Activated T-cell treated with anti-CD3 and anti-CD28 coated beads, Interleukin-2, amount 50 U/mL, for 72 hours (primary cell): Measurements from ENCODE around the gene CARD11. TPM values are rescaled to one million over a fixed set of nuclear protein-coding genes. Genes with fewer than 3 reads are reported as not detected.
"Not testable (repeated sequence)": the region's sequence is repeated elsewhere in the genome, so short reads cannot be mapped to it uniquely, and the experiment has no call there.

ENCODE experiments used
- ATAC-seq, 2 donors: fragments of 150-1000 bp; cut with Tn5 transposase; replicated peaks in 1 of 2; 2 replicates each; pipeline ENCODE4 v1.10.0; 2021; ENCODE audit warnings: moderate library complexity in 2 of 2, mild to moderate bottlenecking in 1 of 2
- DNase-seq, 2 donors: peaks; one replicate each; pipeline ENCODE4 v3.0.0; 2021 to 2022; ENCODE audit warnings: mixed read lengths in 1 of 2
- H3K27ac Mint-ChIP-seq: one replicate; pipeline ENCODE4 v1.8.0; 2022; ENCODE audit warnings: mild to moderate bottlenecking, moderate library complexity, mixed read lengths
- H3K27me3 Mint-ChIP-seq: one replicate; pipeline ENCODE4 v1.8.0; 2022; ENCODE audit warnings: low read depth, mixed read lengths
- H3K36me3 Mint-ChIP-seq, 2 donors: one replicate each; pipeline ENCODE4 v1.8.0; 2022; ENCODE audit warnings: mixed read lengths in 2 of 2, mild to moderate bottlenecking in 1 of 2; ENCODE audit not compliant: insufficient read depth in 2 of 2
- H3K4me1 Mint-ChIP-seq: one replicate; pipeline ENCODE4 v1.8.0; 2022; ENCODE audit warnings: low read depth, mixed read lengths
- H3K4me3 Mint-ChIP-seq, 2 donors: one replicate each; pipeline ENCODE4 v1.8.0; 2022; ENCODE audit warnings: mild to moderate bottlenecking in 2 of 2, mixed read lengths in 2 of 2, moderate library complexity in 2 of 2
- H3K9me3 Mint-ChIP-seq, 2 donors: one replicate each; pipeline ENCODE4 v1.8.0; 2022; ENCODE audit warnings: mixed read lengths in 2 of 2
- total RNA-seq, 2 donors: library from RNA; stranded (reverse); gene quantifications; one replicate each; pipeline ENCODE4 v1.2.3, GENCODE V29; 2022

The CARD11 gene
- total RNA-seq, 2 donors from 2014 or later = 101 to 114 TPM

DNA sequence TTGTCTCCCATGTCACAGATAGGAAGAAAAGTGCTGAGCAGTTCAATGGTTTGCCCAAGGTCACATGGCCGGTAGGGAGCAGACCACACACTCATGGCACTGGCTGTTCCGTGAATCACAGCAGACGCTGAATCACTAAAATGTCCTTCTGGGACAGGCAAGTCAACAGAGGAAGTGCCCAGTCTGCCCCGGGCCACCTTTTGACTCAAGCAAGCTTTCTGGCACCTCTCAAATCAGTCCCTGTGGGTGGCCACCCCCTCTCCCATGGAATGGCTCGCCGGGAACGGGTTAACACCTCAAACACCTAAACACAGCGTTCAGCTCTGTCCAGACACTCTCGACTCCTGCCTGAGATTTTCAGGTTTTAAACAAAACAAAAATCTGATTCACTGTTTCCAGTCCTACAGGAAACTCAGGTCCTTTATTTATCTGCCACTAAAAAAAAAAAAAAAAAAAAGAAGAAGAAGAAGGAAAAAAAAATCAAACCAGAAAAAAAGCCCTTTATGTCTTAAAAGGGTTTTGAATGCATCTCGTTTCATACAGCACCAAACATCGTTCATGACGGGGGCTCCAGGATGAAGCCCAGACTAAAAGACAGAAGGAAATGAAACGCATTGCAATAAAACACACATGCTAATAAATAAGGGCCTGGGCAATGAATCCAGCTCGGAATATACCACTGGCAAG is 15.5 kb downstream of the CARD11 start:
- H3K27me3 Mint-ChIP-seq = no peaks in the 10 kb centered on the region
- peak overlapping the region; percentile 67 to 94 for H3K4me3 Mint-ChIP-seq
- H3K9me3 Mint-ChIP-seq = peaks cover 0 to 3% of the 10 kb centered on the region in 2 donors
- peaks cover 16 to 33% of the 10 kb centered on the region in 2 donors for H3K36me3 Mint-ChIP-seq
- H3K27ac Mint-ChIP-seq = peak overlapping the region; percentile 100
- H3K4me1 Mint-ChIP-seq = peaks cover 46% of the 10 kb centered on the region
- peak; percentile 93 to 97 for ATAC-seq
- DNase-seq = peak; percentile 61 to 64

DNA sequence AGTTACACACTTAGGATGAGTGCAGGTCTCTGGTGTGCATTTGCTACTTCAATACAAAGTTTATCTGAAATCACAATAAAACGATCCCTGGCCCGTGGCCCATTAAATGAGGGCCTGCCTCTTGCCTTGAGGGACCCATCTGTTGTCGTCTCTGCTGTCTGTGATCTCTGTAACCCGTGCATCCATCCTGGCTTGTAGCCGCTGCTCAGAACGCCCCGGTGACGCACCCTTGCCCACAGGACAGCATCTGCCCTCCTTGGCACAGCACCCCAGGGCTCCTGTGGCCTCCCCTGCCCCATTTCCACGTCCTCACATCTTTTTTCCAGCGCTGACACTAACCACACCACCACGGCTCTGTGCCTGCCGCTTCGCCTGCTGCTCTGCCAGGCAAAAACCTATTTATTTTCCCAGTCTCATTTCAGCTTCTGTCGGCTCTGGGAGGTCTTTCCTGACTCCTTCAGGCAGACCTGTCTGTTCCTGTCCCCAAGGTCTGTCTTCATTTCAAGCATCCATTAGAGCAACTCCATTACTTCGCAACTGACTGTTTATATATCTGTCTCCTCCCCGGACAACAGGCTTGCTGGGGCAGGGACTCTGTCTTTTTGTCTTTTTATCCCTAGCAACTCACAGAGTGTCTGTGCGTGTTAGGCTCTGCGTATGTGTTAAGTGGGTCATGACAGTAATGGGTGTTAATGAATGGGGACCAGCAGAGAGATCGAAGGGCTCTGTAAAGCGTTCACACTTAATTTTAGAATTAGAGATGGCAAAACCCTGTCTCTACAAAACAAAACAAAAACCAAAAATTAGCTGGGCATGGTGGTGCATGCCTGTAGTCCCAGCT is 16.4 kb downstream of the CARD11 start:
- H3K9me3 Mint-ChIP-seq = peaks cover 0 to 4% of the 10 kb centered on the region in 2 donors
- peak overlapping the region; percentile 67 to 94 for H3K4me3 Mint-ChIP-seq

DNA sequence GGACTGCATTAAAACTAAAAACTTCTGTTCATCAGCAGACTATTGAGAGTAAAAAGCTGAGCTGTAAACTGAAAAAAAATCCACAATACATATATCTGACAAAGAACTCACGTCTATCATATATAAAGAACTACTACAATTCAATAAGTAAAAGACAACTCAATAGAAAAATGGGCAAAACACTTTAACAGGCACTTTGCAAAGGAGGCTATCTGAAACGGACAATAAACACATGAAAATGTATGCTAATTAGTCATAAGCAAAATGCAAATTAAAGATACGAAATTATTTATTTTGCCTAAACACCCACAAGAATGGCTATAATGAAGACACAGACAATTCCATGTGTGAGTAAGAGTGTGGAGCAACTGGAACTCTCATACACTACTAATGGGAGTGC is 18.1 kb downstream of the CARD11 start:
- Mint-ChIP-seq H3K4me1 (peaks cover 35% of the 10 kb centered on the region), H3K36me3 (peaks cover 29 to 42% of the 10 kb centered on the region in 2 donors), H3K27ac (peak overlapping the region; percentile 79), H3K9me3 (peaks cover 9 to 14% of the 10 kb centered on the region in 2 donors), H3K4me3 (no peak overlapping the region), H3K27me3 (no peaks in the 10 kb centered on the region)
- DNase-seq (no peak), ATAC-seq (no peak)

More for the DNA sequence above, 16.4 kb downstream of the CARD11 start:
- peaks cover 20 to 37% of the 10 kb centered on the region in 2 donors for H3K36me3 Mint-ChIP-seq
- peak overlapping the region; percentile 100 for H3K27ac Mint-ChIP-seq
- peaks cover 38% of the 10 kb centered on the region for H3K4me1 Mint-ChIP-seq
- ATAC-seq = no peak
- no peaks in the 10 kb centered on the region for H3K27me3 Mint-ChIP-seq
- no peak for DNase-seq

DNA sequence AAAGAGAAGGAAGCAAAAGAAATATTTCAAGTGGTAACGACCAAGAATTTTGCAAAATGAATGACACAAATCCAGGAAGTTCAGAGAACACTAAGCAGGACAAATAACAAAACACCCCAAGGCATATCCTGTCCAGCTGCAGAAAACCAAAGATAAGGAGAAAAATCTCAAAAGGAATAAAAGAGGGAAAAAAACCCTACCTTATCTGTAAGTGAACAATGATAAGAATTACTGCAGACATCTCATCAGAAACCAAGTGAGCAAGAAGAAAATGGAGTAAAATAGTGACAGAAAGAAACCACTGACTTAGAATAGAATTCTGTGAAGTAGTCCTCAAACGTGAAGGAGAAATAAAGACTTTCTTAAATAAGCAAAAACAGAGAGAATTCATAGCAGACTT is 21.8 kb downstream of the CARD11 start:
- peaks cover 12% of the 10 kb centered on the region for H3K4me1 Mint-ChIP-seq
- peak overlapping the region; percentile 47 for H3K27ac Mint-ChIP-seq
- H3K9me3 Mint-ChIP-seq = peaks cover 16 to 23% of the 10 kb centered on the region in 2 donors
- no peaks in the 10 kb centered on the region for H3K27me3 Mint-ChIP-seq
- no peak for ATAC-seq
- no peak overlapping the region for H3K4me3 Mint-ChIP-seq
- peaks cover 33 to 58% of the 10 kb centered on the region in 2 donors for H3K36me3 Mint-ChIP-seq
- DNase-seq = no peak

DNA sequence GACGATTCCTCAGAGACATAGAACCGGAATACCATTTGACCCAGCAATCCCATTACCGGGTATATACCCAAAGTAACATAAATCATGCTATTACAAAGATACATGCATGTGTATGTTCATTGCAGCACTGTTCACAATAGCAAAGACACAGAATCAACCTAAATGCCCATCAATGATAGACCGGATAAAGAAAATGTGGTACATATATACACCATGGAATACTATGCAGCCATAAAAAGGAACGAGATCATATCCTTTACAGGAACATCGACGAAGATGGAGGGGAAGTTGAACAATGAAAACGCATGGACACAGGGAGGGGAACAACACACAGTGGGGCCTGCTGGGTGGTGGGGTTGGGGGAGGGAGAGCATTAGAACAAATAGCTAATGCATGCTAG is 22.4 kb downstream of the CARD11 start:
- Mint-ChIP-seq H3K36me3 (peaks cover 32 to 57% of the 10 kb centered on the region in 2 donors), H3K9me3 (peaks cover 16 to 23% of the 10 kb centered on the region in 2 donors), H3K4me1 (peaks cover 12% of the 10 kb centered on the region)
- not testable (repeated sequence) for DNase-seq, H3K4me3 Mint-ChIP-seq, ATAC-seq, H3K27ac Mint-ChIP-seq, H3K27me3 Mint-ChIP-seq

DNA sequence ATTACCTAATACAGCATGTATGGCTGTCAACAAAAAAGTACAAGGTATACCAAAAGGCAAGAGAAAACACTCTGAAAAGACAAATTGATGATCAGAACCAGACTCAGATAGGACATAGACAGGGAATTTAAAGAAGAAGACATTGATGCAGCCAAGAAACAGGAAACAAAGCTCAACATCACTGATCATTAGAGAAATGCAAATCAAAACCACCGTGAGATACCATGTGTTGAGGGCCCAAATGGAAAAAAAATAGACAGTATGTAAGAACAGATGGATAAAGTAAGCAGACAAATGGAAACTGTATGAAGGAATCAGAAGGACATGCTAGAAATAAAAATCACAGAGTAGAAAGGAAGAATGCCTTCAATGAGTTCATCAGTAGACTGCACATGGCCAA is 23.3 kb downstream of the CARD11 start:
- peak overlapping the region; percentile 5 for H3K27ac Mint-ChIP-seq
- H3K9me3 Mint-ChIP-seq = peaks cover 16 to 23% of the 10 kb centered on the region in 2 donors
- H3K4me3 Mint-ChIP-seq = peak overlapping the region in 1 of 2 donors; percentile 2
- ATAC-seq (no peak), DNase-seq (no peak)
- peaks cover 32 to 52% of the 10 kb centered on the region in 2 donors for H3K36me3 Mint-ChIP-seq
- peaks cover 12% of the 10 kb centered on the region for H3K4me1 Mint-ChIP-seq
- H3K27me3 Mint-ChIP-seq = no peaks in the 10 kb centered on the region

DNA sequence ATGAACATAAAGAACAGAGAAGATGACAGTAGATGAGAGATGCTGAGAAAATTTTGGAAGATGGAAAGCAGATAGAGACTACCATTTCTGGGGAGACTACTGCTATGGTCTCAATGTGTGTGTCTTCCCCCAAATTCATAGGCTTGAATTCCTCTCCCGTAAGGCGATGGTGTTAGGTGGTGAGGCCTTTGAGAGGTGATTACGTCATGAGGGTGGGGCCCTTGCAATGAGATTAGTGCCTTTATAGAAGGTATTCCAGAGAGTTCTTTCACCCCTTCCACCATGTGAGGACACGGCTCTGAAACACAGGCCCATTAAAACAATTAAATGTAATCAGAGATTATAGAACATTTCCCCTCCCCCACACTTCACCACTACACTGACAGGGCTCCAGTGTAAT is 23.9 kb downstream of the CARD11 start:
- H3K9me3 Mint-ChIP-seq = peaks cover 16 to 21% of the 10 kb centered on the region in 2 donors
- DNase-seq = no peak
- H3K36me3 Mint-ChIP-seq = peaks cover 32 to 54% of the 10 kb centered on the region in 2 donors
- no peak overlapping the region for H3K4me3 Mint-ChIP-seq
- H3K27ac Mint-ChIP-seq = no peak overlapping the region
- no peak for ATAC-seq
- no peaks in the 10 kb centered on the region for H3K27me3 Mint-ChIP-seq
- H3K4me1 Mint-ChIP-seq = peaks cover 12% of the 10 kb centered on the region

DNA sequence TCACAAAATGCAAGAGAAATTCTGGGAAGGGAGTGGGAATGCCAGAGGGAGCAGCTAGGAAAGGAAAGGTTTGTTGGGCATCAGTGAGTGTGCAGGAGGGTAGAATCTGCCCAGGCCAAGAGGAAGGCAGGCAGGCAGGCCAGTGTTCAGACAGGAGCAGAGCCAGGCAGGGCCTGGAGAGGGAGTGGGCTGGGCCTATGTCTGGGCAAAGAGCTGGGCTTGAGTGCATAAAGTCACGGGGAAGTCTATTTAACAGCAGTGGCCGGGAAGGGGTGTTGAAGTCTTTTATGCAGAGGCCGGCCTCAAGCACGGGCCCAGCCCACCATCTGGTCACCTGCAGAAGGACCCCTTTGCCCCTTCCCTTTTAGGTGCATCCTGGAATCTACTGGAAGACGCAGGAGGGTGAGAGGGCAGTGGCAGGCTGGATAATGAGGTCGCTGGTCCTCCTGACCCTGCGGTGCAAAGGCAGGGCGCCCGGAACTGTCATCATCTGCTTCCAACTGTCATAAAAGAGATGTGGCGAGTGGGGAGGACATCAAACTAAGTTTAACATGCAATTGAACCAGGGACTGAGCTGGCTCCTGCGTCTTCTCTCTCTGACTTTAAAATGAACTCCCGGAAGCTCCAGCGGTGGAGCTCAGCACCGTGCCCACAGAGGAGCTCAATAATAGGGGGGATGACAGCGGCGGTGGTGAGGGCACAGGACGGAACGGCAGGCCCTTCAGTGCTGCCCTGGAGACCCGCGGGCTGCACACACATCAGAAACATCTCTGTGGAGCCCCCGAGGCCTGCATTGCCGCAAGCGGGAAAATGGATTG is 29.5 kb downstream of the CARD11 start:
- no peaks in the 10 kb centered on the region for H3K27me3 Mint-ChIP-seq
- peaks cover 37% of the 10 kb centered on the region for H3K4me1 Mint-ChIP-seq
- H3K36me3 Mint-ChIP-seq = peaks cover 1 to 25% of the 10 kb centered on the region in 2 donors
- no peak overlapping the region for H3K27ac Mint-ChIP-seq
- H3K4me3 Mint-ChIP-seq = no peak overlapping the region
- H3K9me3 Mint-ChIP-seq = no peaks in the 10 kb centered on the region
- DNase-seq (no peak), ATAC-seq (no peak)

DNA sequence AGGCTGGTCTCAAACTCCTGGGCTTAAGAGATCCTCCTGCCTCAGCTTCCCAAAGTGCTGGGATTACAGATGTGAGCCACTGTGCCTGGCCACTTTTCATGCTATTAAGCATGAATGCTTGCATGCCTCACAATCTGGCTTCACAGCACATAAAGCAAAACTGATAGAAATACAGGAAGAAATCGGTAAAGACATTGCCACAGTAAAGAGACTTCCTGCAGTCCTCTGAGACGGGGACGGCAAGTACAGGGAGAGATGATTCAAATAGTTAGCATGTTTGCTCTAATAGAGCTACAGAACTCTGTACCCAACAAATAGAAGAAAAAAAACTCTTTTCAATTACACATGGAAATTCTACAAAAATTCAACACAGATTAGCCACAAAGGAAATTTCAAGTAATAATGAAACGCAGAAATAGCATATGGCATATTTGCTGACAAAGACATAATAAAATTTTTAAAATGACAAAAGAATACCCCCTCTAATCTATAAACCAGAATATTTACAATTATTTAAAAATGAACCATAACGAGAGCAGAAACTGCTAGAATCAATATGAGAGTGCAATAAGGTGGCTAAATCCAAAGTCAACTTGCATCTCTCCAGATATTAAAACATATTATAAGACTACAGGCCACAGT is 32.3 kb downstream of the CARD11 start:
- ATAC-seq (peak in 1 of 2 donors; percentile 58), DNase-seq (no peak)

DNA sequence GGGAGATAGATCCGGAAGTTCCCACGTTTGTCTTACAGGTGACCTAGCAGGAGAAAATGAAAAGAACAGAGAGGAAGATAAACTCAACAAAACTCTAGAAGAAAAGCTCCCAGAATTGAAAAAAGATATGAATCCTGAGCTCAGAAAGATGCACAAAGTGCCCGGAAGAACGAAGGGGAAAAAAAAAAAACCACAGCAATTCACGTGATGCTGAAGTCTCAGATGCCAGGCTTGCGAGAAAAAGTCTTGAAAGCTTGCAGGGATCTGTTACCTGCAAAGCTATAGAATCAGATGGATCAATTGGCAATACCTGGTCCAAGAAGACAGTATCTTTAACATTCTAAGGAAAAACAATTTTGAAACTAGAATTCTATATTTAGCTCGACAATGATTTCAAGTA is 33.5 kb downstream of the CARD11 start:
- Mint-ChIP-seq H3K4me1 (peaks cover 53% of the 10 kb centered on the region), H3K9me3 (no peaks in the 10 kb centered on the region), H3K27ac (peak overlapping the region; percentile 82), H3K27me3 (no peaks in the 10 kb centered on the region), H3K36me3 (peaks cover 4 to 27% of the 10 kb centered on the region in 2 donors), H3K4me3 (peak overlapping the region; percentile 42 to 71)
- ATAC-seq (no peak), DNase-seq (no peak)

More for the DNA sequence above, 32.3 kb downstream of the CARD11 start:
- Mint-ChIP-seq H3K27me3 (no peaks in the 10 kb centered on the region), H3K36me3 (peaks cover 4 to 29% of the 10 kb centered on the region in 2 donors), H3K4me3 (peak overlapping the region in 1 of 2 donors; percentile 32), H3K4me1 (peaks cover 53% of the 10 kb centered on the region), H3K9me3 (no peaks in the 10 kb centered on the region), H3K27ac (peak overlapping the region; percentile 34)

DNA sequence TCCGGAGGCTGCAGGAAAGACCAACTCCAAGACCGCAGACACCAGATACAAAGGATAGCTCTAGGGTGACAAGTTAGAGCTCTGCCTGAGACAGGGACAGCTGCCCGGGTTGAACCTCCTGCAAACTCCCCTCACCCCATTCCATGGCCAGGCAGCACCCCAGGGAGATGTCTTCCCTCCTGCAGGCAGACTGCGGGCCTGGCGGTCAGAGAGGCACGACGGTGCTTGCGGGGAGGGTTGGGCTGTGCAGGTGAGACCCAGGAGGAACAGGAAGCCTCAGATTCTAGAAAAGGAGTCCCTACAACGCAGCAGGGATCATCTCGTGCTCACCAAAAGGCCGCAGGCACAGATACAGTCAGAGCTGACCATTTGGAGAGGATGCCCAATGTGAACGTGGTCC is 34.6 kb downstream of the CARD11 start:
- DNase-seq = no peak
- no peak overlapping the region for H3K4me3 Mint-ChIP-seq
- no peaks in the 10 kb centered on the region for H3K9me3 Mint-ChIP-seq
- H3K4me1 Mint-ChIP-seq = peaks cover 53% of the 10 kb centered on the region
- peaks cover 3 to 21% of the 10 kb centered on the region in 2 donors for H3K36me3 Mint-ChIP-seq
- no peak overlapping the region for H3K27ac Mint-ChIP-seq
- H3K27me3 Mint-ChIP-seq = no peaks in the 10 kb centered on the region
- no peak for ATAC-seq

DNA sequence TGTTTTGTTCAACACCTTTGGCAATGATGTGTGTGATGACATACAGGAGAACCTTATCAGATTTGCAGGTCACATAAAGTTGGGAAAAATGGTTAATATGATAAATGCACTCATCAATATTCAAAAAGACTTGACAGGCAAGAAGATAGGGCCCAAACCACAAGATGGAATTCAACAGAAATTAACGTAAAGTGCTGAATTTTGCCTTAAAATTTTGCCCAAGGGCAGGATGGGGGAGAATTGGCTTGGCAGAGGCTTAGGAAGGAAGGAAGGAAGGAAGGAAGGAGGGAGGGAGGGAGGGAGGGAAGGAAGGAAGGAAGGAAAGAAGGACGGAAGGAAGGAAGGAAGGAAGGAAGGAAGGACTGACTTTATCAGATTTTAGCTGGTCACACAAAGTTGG is 35.3 kb downstream of the CARD11 start:
- H3K9me3 Mint-ChIP-seq = no peaks in the 10 kb centered on the region
- peaks cover 53% of the 10 kb centered on the region for H3K4me1 Mint-ChIP-seq
- ATAC-seq = no peak

More for the DNA sequence above, 35.3 kb downstream of the CARD11 start:
- DNase-seq = no peak
- Mint-ChIP-seq H3K27ac (peak overlapping the region; percentile 79), H3K36me3 (peaks cover 3 to 17% of the 10 kb centered on the region in 2 donors), H3K27me3 (no peaks in the 10 kb centered on the region), H3K4me3 (no peak overlapping the region)
